GM23248 (cell line): ENCODE measurements around the gene RCOR1. TPM values are rescaled to one million over a fixed set of nuclear protein-coding genes. Genes with fewer than 3 reads are reported as not detected.

Experiments
- DNase-seq: peaks from one replicate; pipeline ENCODE4 v3.0.0-alpha.2; 2015
- H2AFZ ChIP-seq: fragments of 200-600 bp; sonication (generic); 2 replicates; pipeline ENCODE4 v1.6.1; 2016; ENCODE audit warnings: antibody characterized with exemption
- H3F3A ChIP-seq: fragments of 200-600 bp; sonication (generic); 2 replicates; pipeline ENCODE4 v1.6.1; 2016; ENCODE audit warnings: mild to moderate bottlenecking, antibody characterized with exemption, mixed run types; ENCODE audit not compliant: insufficient read depth
- H3K27ac ChIP-seq: fragments of 200-600 bp; sonication (generic); 2 replicates; pipeline ENCODE4 v1.5.1; 2016; ENCODE audit warnings: mild to moderate bottlenecking
- H3K27me3 ChIP-seq: fragments of 200-600 bp; sonication (generic); replicated peaks from 2 replicates; pipeline ENCODE4 v1.6.1; 2016; ENCODE audit warnings: mild to moderate bottlenecking; ENCODE audit not compliant: insufficient read depth
- H3K36me3 ChIP-seq: fragments of 200-600 bp; sonication (generic); 2 replicates; pipeline ENCODE4 v1.6.1; 2016; ENCODE audit warnings: low read depth, mild to moderate bottlenecking
- H3K4me1 ChIP-seq: fragments of 200-600 bp; sonication (generic); 2 replicates; pipeline ENCODE4 v1.6.1; 2016; ENCODE audit warnings: mild to moderate bottlenecking; ENCODE audit not compliant: insufficient read depth
- H3K4me2 ChIP-seq: fragments of 200-600 bp; sonication (generic); one replicate; pipeline ENCODE4 v1.6.1; 2016; ENCODE audit warnings: mild to moderate bottlenecking; ENCODE audit not compliant: unreplicated experiment
- H3K4me3 ChIP-seq: fragments of 200-600 bp; sonication (generic); 2 replicates; pipeline ENCODE4 v1.5.1; 2016; ENCODE audit warnings: mild to moderate bottlenecking
- H3K79me2 ChIP-seq: fragments of 200-600 bp; sonication (generic); 2 replicates; pipeline ENCODE4 v1.6.1; 2016; ENCODE audit warnings: mild to moderate bottlenecking; ENCODE audit not compliant: insufficient read depth
- H3K9ac ChIP-seq: fragments of 200-600 bp; sonication (generic); 2 replicates; pipeline ENCODE4 v1.6.1; 2016; ENCODE audit warnings: mild to moderate bottlenecking
- H3K9me2 ChIP-seq: fragments of 200-600 bp; sonication (generic); 2 replicates; pipeline ENCODE4 v1.6.1; 2016; ENCODE audit warnings: mixed run types, mild to moderate bottlenecking, moderate library complexity; ENCODE audit not compliant: insufficient read depth
- H3K9me3 ChIP-seq: fragments of 200-600 bp; sonication (generic); one replicate; pipeline ENCODE4 v1.6.1; 2017; ENCODE audit warnings: low read depth
- H4K20me1 ChIP-seq: fragments of 200-600 bp; sonication (generic); 2 replicates; pipeline ENCODE4 v1.6.0; 2016; ENCODE audit not compliant: insufficient read depth
- EZH2 ChIP-seq: fragments of 200-600 bp; sonication (generic); IDR thresholded peaks from 2 replicates; pipeline ENCODE4 v1.6.1; 2018; ENCODE audit warnings: antibody characterized with exemption, mild to moderate bottlenecking; ENCODE audit not compliant: insufficient read depth, poor library complexity, severe bottlenecking
- EZH2phosphoT487 ChIP-seq: fragments of 200-600 bp; sonication (generic); IDR thresholded peaks from 2 replicates; pipeline ENCODE4 v1.6.1; 2018; ENCODE audit warnings: antibody characterized with exemption, moderate library complexity, mild to moderate bottlenecking, low read depth; ENCODE audit not compliant: insufficient read depth
- WGBS, 2 experiments: methylation state at CpG; one replicate each; pipeline ENCODE4 v1.1.6; 2015 to 2017; ENCODE audit warnings: low lambda C conversion rate in 2 of 2, low coverage in 1 of 2; ENCODE audit errors: missing lambda C conversion rate in 2 of 2; 5-methylcytosine and 5-hydroxymethylcytosine counted together
- in situ Hi-C: fragments of 300-500 bp; cut with MboI; formaldehyde crosslinking; loops from 2 replicates; pipeline ENCODE4 v1.15.0; 2020
- polyA plus RNA-seq: library from polyadenylated mRNA; unstranded; fragments of >200 nt; fragmentation: Nextera tagmentation; extraction: Ambion mirVana; gene quantifications from 2 replicates; pipeline ENCODE4 v1.2.1, GENCODE V29; 2016
- total RNA-seq: library from RNA; depleted of rRNA; stranded (reverse); fragments of >200 nt; shearing (Covaris generic); gene quantifications from 2 replicates; pipeline ENCODE4 v1.2.3, GENCODE V29; 2014

The RCOR1 gene
- total and polyA plus RNA-seq, 2 experiments from 2014 or later = 3.2 to 15.6 TPM

DNA sequence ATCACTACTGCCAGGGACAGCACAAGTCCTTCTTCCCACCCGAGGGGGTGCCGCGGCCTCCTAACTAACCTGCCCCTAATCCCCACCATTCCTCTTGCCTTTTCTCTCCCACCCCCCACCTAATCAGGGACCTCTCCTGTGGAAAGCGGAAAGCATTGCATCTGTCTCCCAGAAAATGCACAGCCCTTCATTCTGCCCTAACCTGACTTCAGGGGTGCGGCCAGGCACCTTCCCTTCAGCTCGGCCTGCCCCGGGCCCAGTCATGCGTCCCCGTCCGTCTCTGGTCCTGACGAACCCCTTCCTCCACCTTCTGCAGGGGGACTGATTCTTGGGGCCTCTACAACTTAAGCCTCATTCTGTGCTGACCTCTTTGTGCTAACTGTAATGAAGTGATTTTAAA is 140.9 kb downstream of the RCOR1 start:
- no peak overlapping the region for H3K27ac ChIP-seq
- no peak overlapping the region for H2AFZ ChIP-seq
- WGBS, 2 experiments = 87 to 89% methylated on average over 11 of the region's 11 CpGs
- no peak for DNase-seq
- no peak overlapping the region for H3K4me2 ChIP-seq
- TF ChIP-seq EZH2 = no peak
- TF ChIP-seq EZH2phosphoT487 = no peak
- no peak overlapping the region for H3K9ac ChIP-seq
- 0 out of 2 replicates have a peak, but pooled peaks cover 5% of the 10 kb centered on the region for H3K36me3 ChIP-seq
- in situ Hi-C loops = no loop called here
- H3K4me1 ChIP-seq = no peaks in the 10 kb centered on the region
- H3K9me3 ChIP-seq = no peaks in the 10 kb centered on the region
- no peak overlapping the region for H3K4me3 ChIP-seq
- H3K79me2 ChIP-seq = no peaks in the 10 kb centered on the region
- H3K27me3 ChIP-seq = no peaks in the 10 kb centered on the region
- H3F3A ChIP-seq = no peaks in the 10 kb centered on the region
- no peaks in the 10 kb centered on the region for H3K9me2 ChIP-seq
- H4K20me1 ChIP-seq = no peaks in the 10 kb centered on the region

DNA sequence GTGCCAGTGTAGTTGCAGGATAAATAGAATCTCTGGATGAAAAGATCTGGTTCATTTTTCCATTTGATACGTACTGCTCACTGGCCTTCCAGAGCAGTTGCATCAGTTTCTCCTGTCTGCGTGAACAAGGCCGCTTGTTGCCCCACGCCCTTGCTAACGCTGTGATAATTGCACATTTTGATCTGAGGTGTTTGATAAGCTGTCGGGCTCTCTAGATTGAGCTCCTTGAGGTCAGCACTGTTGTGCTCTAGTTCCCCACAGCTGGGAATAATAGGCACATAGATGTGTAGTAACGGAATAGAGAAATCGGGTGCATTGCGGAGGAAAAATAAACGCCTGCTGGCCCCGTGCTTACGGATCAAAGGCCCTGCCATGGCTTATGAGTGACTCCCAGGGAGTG is 142.0 kb downstream of the RCOR1 start:
- WGBS, 2 experiments = 93 to 97% methylated on average over 12 of the region's 12 CpGs
- H3K27me3 ChIP-seq = no peaks in the 10 kb centered on the region
- H3K4me1 ChIP-seq = no peaks in the 10 kb centered on the region
- in situ Hi-C loops = no loop called here
- no peaks in the 10 kb centered on the region for H3K36me3 ChIP-seq
- H4K20me1 ChIP-seq = no peaks in the 10 kb centered on the region
- no peak overlapping the region for H3K27ac ChIP-seq
- H3K9me3 ChIP-seq = no peaks in the 10 kb centered on the region
- H3F3A ChIP-seq = no peaks in the 10 kb centered on the region
- H3K9me2 ChIP-seq = no peaks in the 10 kb centered on the region
- no peak overlapping the region for H3K4me2 ChIP-seq
- TF ChIP-seq EZH2 (no peak), EZH2phosphoT487 (no peak)
- no peak overlapping the region for H3K9ac ChIP-seq
- no peak overlapping the region for H2AFZ ChIP-seq
- DNase-seq = no peak
- H3K79me2 ChIP-seq = no peaks in the 10 kb centered on the region
- H3K4me3 ChIP-seq = no peak overlapping the region

DNA sequence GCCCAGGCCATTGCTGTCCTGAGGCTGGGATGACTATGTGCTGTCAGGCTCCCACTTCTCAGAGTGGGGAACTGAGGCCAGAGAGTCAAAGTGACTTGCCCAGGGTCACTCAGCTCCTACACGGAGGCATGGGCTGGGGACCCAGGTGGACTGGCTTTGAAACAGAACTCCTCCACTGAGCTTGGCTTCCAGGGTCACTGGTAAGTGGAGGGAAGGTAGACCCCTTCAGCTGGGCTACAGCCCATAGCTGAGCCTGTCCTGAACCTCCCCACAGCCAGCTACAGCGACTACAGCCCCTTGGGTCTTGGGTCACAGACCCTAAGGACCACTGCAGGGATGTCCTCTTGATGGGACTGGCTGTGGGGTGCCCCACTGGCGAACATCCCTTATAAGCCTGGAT is 144.5 kb downstream of the RCOR1 start:
- H3K9me3 ChIP-seq = no peaks in the 10 kb centered on the region
- no peaks in the 10 kb centered on the region for H3F3A ChIP-seq
- no peak overlapping the region for H3K4me3 ChIP-seq
- H3K27ac ChIP-seq = no peak overlapping the region
- in situ Hi-C loops = no loop called here
- no peaks in the 10 kb centered on the region for H4K20me1 ChIP-seq
- H3K4me1 ChIP-seq = no peaks in the 10 kb centered on the region
- TF ChIP-seq EZH2 (no peak), EZH2phosphoT487 (no peak)
- 66 to 71% methylated on average over 3 of the region's 3 CpGs for WGBS, 2 experiments
- H2AFZ ChIP-seq = no peak overlapping the region
- no peaks in the 10 kb centered on the region for H3K79me2 ChIP-seq
- no peaks in the 10 kb centered on the region for H3K36me3 ChIP-seq
- H3K4me2 ChIP-seq = no peak overlapping the region
- no peak for DNase-seq
- H3K9me2 ChIP-seq = no peaks in the 10 kb centered on the region
- H3K9ac ChIP-seq = no peak overlapping the region
- H3K27me3 ChIP-seq = no peaks in the 10 kb centered on the region

DNA sequence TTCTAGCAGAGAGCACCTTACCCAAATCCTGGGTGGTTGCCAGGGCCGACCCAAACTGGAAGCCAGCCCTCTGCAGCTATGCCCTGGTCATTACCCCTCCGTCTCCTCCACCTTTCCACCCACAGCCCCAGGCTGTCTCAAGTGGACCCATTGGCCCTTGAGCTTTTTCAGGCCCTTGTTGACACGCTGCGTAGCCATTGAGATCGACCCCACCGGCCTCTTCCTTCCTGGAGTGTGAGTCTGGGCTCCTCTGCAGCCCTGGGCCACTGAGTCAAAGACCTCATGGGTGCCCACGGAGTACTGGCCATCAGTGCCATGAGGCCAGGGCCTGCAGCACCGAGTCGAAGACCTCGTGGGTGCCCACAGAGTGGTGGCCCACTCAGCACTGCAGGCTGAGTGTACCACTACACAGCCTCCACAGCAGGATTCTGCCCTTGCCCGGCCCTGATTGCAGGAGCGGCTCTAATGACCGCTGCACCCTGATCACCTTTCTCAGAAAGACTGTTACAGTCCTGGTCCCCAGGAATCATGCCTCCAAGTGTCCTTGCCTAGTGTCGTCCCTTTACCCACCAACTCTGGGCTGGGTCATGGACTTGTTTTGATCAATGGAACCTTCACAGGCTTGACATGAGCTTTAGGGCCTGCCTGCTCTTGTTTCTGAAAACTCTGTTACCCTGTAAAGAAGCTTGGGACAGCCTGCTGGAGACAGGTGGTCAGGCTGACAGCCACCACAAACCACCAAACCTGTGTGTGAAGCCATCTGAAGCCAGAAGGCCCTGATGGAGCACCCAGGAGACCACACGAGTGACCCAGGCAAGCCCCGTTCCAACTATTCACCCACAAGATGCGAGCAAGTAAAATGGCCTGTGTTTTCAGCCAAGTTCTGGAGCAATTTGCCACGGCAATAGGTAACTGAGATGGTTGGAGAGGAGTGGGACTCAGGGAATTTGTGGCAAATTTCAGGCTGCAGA is 145.2 kb downstream of the RCOR1 start:
- H2AFZ ChIP-seq = no peak overlapping the region
- 95 to 97% methylated on average over 14 to 18 of the region's 18 CpGs for WGBS, 2 experiments
- in situ Hi-C loops = no loop called here
- no peaks in the 10 kb centered on the region for H4K20me1 ChIP-seq
- no peaks in the 10 kb centered on the region for H3K9me3 ChIP-seq
- H3K4me3 ChIP-seq = no peak overlapping the region
- H3K36me3 ChIP-seq = no peaks in the 10 kb centered on the region
- TF ChIP-seq EZH2 = no peak
- TF ChIP-seq EZH2phosphoT487 = no peak
- H3K27ac ChIP-seq = no peak overlapping the region
- H3K79me2 ChIP-seq = no peaks in the 10 kb centered on the region
- H3F3A ChIP-seq = no peaks in the 10 kb centered on the region
- H3K27me3 ChIP-seq = no peaks in the 10 kb centered on the region
- DNase-seq = no peak
- H3K9ac ChIP-seq = no peak overlapping the region
- no peak overlapping the region for H3K4me2 ChIP-seq
- H3K9me2 ChIP-seq = no peaks in the 10 kb centered on the region
- H3K4me1 ChIP-seq = no peaks in the 10 kb centered on the region
